OCI-LY1 (cell line): ENCODE data around the gene VTI1A.

ENCODE experiments used
- H2AFZ ChIP-seq: fragments of 200-600 bp; sonication (generic), shearing (Covaris generic); 2 replicates; pipeline ENCODE4 v1.6.0; 2014; ENCODE audit warnings: antibody characterized with exemption, mild to moderate bottlenecking, low read length
- H3F3A ChIP-seq: fragments of 200-600 bp; sonication (generic), shearing (Covaris generic); 2 replicates; pipeline ENCODE4 v1.6.0; 2014; ENCODE audit warnings: mild to moderate bottlenecking, antibody characterized with exemption, low read length, moderate library complexity; ENCODE audit not compliant: insufficient read depth
- H3K27ac ChIP-seq: fragments of 200-600 bp; sonication (generic); 2 replicates; pipeline ENCODE4 v1.5.1; 2014; ENCODE audit warnings: low read length, mixed run types, mild to moderate bottlenecking, low read depth; ENCODE audit not compliant: poor library complexity, severe bottlenecking
- H3K27me3 ChIP-seq: fragments of 200-600 bp; sonication (generic); 2 replicates; pipeline ENCODE4 v1.6.0; 2014; ENCODE audit warnings: antibody characterized with exemption, mild to moderate bottlenecking, low read length, moderate library complexity; ENCODE audit not compliant: insufficient read depth
- H3K36me3 ChIP-seq: fragments of 200-600 bp; sonication (generic); 2 replicates; pipeline ENCODE4 v1.6.1; 2014; ENCODE audit warnings: mild to moderate bottlenecking, antibody characterized with exemption, low read length, moderate library complexity, mixed read lengths; ENCODE audit not compliant: insufficient read depth
- H3K4me1 ChIP-seq: fragments of 200-600 bp; sonication (generic); 2 replicates; pipeline ENCODE4 v1.5.1; 2014; ENCODE audit warnings: mild to moderate bottlenecking, low read length, moderate library complexity; ENCODE audit not compliant: insufficient read depth, severe bottlenecking
- H3K4me2 ChIP-seq: fragments of 200-600 bp; sonication (generic), shearing (Covaris generic); 2 replicates; pipeline ENCODE4 v1.6.1; 2014; ENCODE audit warnings: low read length
- H3K4me3 ChIP-seq: fragments of 200-600 bp; sonication (generic); 2 replicates; pipeline ENCODE4 v1.5.1; 2014; ENCODE audit warnings: low read length, low read depth, mild to moderate bottlenecking, mixed read lengths; ENCODE audit not compliant: poor library complexity, severe bottlenecking
- H3K79me2 ChIP-seq: fragments of 200-600 bp; shearing (Covaris generic); 2 replicates; pipeline ENCODE4 v1.6.1; 2016; ENCODE audit warnings: mixed run types, low read length, mixed read lengths; ENCODE audit not compliant: insufficient read depth
- H3K9ac ChIP-seq: fragments of 200-600 bp; sonication (generic), shearing (Covaris generic); 2 replicates; pipeline ENCODE4 v1.6.1; 2014; ENCODE audit warnings: mild to moderate bottlenecking, low read length, mixed read lengths
- H3K9me2 ChIP-seq: fragments of 200-600 bp; sonication (generic), shearing (Covaris generic); 2 replicates; pipeline ENCODE4 v1.6.1; 2014; ENCODE audit warnings: low read depth, mild to moderate bottlenecking, low read length, mixed read lengths
- H3K9me3 ChIP-seq: fragments of 200-600 bp; shearing (Covaris generic); 2 replicates; pipeline ENCODE4 v1.6.1; 2014; ENCODE audit warnings: low read length, mixed read lengths
- H4K20me1 ChIP-seq: fragments of 200-600 bp; sonication (generic), shearing (Covaris generic); 2 replicates; pipeline ENCODE4 v1.6.0; 2016; ENCODE audit warnings: mild to moderate bottlenecking, low read length; ENCODE audit not compliant: insufficient read depth
- EZH2 ChIP-seq: fragments of 200-600 bp; sonication (generic), shearing (Covaris generic); IDR thresholded peaks from 2 replicates; pipeline ENCODE4 v1.8.0; 2017; ENCODE audit warnings: borderline replicate concordance, mixed run types, mild to moderate bottlenecking, antibody characterized with exemption, low read length, moderate library complexity, mixed read lengths
- TF ChIP-seq, protein P1 (sequence below): fragments of 200-600 bp; sonication (generic), shearing (Covaris generic); IDR thresholded peaks from 2 replicates; pipeline ENCODE4 v1.5.1; 2017; ENCODE audit warnings: mild to moderate bottlenecking, antibody characterized with exemption, low read length, moderate library complexity, mixed read lengths

VTI1A gene

DNA sequence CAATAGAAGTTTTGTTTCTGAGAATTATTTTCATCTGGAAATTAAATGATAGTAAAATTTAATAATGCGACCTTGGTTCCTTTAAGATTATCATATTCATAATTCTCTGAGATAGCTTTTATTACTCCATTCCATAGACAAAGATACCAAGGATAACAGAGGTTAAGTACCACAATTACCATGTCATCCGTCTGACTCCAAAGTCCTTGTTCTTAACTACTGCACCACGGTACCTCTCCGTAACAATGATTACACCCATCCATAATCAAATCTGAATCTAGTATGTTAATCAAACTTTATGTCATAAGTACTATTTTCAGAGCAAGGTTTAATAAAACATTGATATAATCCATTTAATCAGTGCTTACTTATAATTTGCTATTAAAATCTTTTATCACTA, 8.7 kb upstream of the VTI1A start:
- H3K9me2 ChIP-seq, result no peaks in the 10 kb centered on the region
- no peaks in the 10 kb centered on the region for H3K27me3 ChIP-seq
- H3K4me1 ChIP-seq, result no peaks in the 10 kb centered on the region
- no peaks in the 10 kb centered on the region for H3K79me2 ChIP-seq
- no peaks in the 10 kb centered on the region for H3F3A ChIP-seq
- H3K9me3 ChIP-seq, result no peaks in the 10 kb centered on the region
- no peaks in the 10 kb centered on the region for H4K20me1 ChIP-seq
- peaks cover 78% of the 10 kb centered on the region for H3K36me3 ChIP-seq
- no peak for TF ChIP-seq EZH2
- TF ChIP-seq, protein P1, sequence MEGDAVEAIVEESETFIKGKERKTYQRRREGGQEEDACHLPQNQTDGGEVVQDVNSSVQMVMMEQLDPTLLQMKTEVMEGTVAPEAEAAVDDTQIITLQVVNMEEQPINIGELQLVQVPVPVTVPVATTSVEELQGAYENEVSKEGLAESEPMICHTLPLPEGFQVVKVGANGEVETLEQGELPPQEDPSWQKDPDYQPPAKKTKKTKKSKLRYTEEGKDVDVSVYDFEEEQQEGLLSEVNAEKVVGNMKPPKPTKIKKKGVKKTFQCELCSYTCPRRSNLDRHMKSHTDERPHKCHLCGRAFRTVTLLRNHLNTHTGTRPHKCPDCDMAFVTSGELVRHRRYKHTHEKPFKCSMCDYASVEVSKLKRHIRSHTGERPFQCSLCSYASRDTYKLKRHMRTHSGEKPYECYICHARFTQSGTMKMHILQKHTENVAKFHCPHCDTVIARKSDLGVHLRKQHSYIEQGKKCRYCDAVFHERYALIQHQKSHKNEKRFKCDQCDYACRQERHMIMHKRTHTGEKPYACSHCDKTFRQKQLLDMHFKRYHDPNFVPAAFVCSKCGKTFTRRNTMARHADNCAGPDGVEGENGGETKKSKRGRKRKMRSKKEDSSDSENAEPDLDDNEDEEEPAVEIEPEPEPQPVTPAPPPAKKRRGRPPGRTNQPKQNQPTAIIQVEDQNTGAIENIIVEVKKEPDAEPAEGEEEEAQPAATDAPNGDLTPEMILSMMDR, result no peak
- no peak overlapping the region for H2AFZ ChIP-seq
- no peak overlapping the region for H3K27ac ChIP-seq
- no peak overlapping the region for H3K4me3 ChIP-seq
- H3K4me2 ChIP-seq, result no peak overlapping the region
- no peak overlapping the region for H3K9ac ChIP-seq

DNA sequence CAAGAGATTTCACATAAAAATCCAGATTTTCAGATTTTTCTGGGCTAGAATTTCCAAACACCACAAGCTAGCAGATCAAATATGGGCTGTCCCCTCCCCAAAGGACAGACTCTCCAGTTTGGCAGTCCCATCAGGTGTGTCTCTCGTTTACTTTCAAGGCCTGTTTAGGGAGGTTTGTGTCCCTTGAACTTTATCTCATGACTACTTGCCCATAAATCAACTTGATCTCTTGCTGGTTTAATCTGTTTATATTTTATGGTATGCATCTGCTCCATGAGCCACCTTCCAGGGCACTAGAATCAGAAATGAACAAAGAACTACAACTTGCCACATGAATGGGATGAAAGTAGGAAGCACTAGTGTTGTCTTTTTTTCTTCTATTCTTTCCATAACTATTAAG, 5.5 kb upstream of the VTI1A start:
- H3K9me2 ChIP-seq, result no peaks in the 10 kb centered on the region
- H3K27me3 ChIP-seq, result no peaks in the 10 kb centered on the region
- no peak overlapping the region for H2AFZ ChIP-seq
- peaks cover 77% of the 10 kb centered on the region for H3K36me3 ChIP-seq
- no peak overlapping the region for H3K9ac ChIP-seq
- no peak overlapping the region for H3K4me2 ChIP-seq
- TF ChIP-seq, protein P1, result no peak
- TF ChIP-seq EZH2, result no peak
- no peaks in the 10 kb centered on the region for H3K9me3 ChIP-seq
- peaks cover 13% of the 10 kb centered on the region for H3K79me2 ChIP-seq
- H3F3A ChIP-seq, result no peaks in the 10 kb centered on the region; the same call in 1 of the 2 replicates
- peaks cover 10% of the 10 kb centered on the region for H3K4me1 ChIP-seq
- no peak overlapping the region for H3K4me3 ChIP-seq
- no peak overlapping the region for H3K27ac ChIP-seq
- H4K20me1 ChIP-seq, result no peaks in the 10 kb centered on the region

DNA sequence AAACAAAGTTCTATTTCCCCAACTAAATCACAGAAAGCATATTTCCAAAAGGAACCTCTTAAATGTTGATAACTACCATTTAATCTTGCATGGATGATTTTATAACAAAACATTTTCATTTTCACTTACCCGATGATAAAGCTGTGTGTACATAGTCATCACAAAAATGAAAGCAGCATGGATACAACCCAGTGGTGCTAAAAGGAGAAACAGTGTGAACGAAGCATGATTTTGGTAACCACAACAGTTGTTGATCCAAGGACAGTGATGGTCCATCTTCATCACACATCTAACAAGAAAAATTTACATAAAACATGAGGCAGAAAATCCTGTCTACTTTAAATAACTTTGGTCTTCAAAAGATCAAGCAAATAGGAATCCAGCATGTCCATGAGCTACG, 5.0 kb upstream of the VTI1A start:
- Histone ChIP-seq H3K4me2 (no peak overlapping the region), H3K9ac (no peak overlapping the region), H3K79me2 (peaks cover 14% of the 10 kb centered on the region), H3K27ac (no peak overlapping the region), H4K20me1 (no peaks in the 10 kb centered on the region), H3K27me3 (no peaks in the 10 kb centered on the region), H3K4me3 (no peak overlapping the region), H3K36me3 (peaks cover 72% of the 10 kb centered on the region), H2AFZ (no peak overlapping the region), H3F3A (no peaks in the 10 kb centered on the region; the same call in 1 of the 2 replicates), H3K4me1 (peaks cover 10% of the 10 kb centered on the region), H3K9me3 (no peaks in the 10 kb centered on the region), H3K9me2 (no peaks in the 10 kb centered on the region)
- TF ChIP-seq, protein P1, result no peak
- no peak for TF ChIP-seq EZH2
